Stimulated activated naive CD8-positive, alpha-beta T cell treated with anti-CD3 and anti-CD28 coated beads, Interleukin-15, Interleukin-2, amounts not matched to agents 100 U/mL and 50 U/mL, for 24 hours (primary cell): ENCODE data around the gene SERPINE3.

Experiments
- ATAC-seq: fragments of 150-1000 bp; cut with Tn5 transposase; one replicate; pipeline ENCODE4 v1.10.0; 2021
- DNase-seq: peaks from one replicate; pipeline ENCODE4 v3.0.0; 2021

SERPINE3 gene

GRCh38 chr13:51339354-51339753 lies at the start of gene SERPINE3:
TSS of gene SERPINE3 (plus strand) at chr13:51339691. CDS start at chr13:51341092, 1,401 bp downstream.
- ATAC-seq (no peak), DNase-seq (no peak)

- ATAC-seq (no peak), DNase-seq (no peak)
These were observed 48.1 kb upstream of the SERPINE3 start for GRCh38 chr13:51291341-51291740.

- ATAC-seq = no peak
- no peak for DNase-seq
These were observed 47.4 kb upstream of the SERPINE3 start for GRCh38 chr13:51292000-51292565.

- DNase-seq = no peak
These were observed 41.9 kb upstream of the SERPINE3 start for GRCh38 chr13:51297556-51297955.

GRCh38 chr13:51298812-51299211 lies 40.7 kb upstream of the SERPINE3 start:
- DNase-seq = no peak
- ATAC-seq = no peak

More at GRCh38 chr13:51297556-51297955, 41.9 kb upstream of the SERPINE3 start:
- ATAC-seq = no peak

GRCh38 chr13:51303063-51303552 lies 36.4 kb upstream of the SERPINE3 start:
- no peak for DNase-seq
- ATAC-seq = no peak

GRCh38 chr13:51303882-51304281 lies 35.6 kb upstream of the SERPINE3 start:
- no peak for DNase-seq
- ATAC-seq = no peak

GRCh38 chr13:51305271-51305967 lies 34.1 kb upstream of the SERPINE3 start:
- DNase-seq (no peak), ATAC-seq (no peak)

- DNase-seq = no peak
- no peak for ATAC-seq
These were observed 30.7 kb upstream of the SERPINE3 start for GRCh38 chr13:51308781-51309180.

GRCh38 chr13:51311231-51311630 lies 28.3 kb upstream of the SERPINE3 start:
- DNase-seq (no peak), ATAC-seq (no peak)

- no peak for DNase-seq
- no peak for ATAC-seq
These were observed 27.5 kb upstream of the SERPINE3 start for GRCh38 chr13:51311957-51312520.

GRCh38 chr13:51313619-51314018 lies 25.9 kb upstream of the SERPINE3 start:
- DNase-seq (no peak), ATAC-seq (no peak)

- ATAC-seq (no peak), DNase-seq (no peak)
These were observed 22.2 kb upstream of the SERPINE3 start for GRCh38 chr13:51317262-51317661.

- DNase-seq (no peak), ATAC-seq (no peak)
These were observed 21.5 kb upstream of the SERPINE3 start for GRCh38 chr13:51318015-51318414.

- ATAC-seq (no peak), DNase-seq (no peak)
These were observed 20.6 kb upstream of the SERPINE3 start for GRCh38 chr13:51318876-51319275.

- ATAC-seq (no peak), DNase-seq (no peak)
These were observed 17.7 kb upstream of the SERPINE3 start for GRCh38 chr13:51321836-51322235.

GRCh38 chr13:51322826-51323225 lies 16.7 kb upstream of the SERPINE3 start:
- no peak for ATAC-seq
- DNase-seq = no peak

GRCh38 chr13:51323824-51324511 lies 15.5 kb upstream of the SERPINE3 start:
- ATAC-seq (no peak), DNase-seq (no peak)

- ATAC-seq = no peak
These were observed 14.6 kb upstream of the SERPINE3 start for GRCh38 chr13:51324714-51325420.

GRCh38 chr13:51325837-51326236 lies 13.7 kb upstream of the SERPINE3 start:
- no peak for DNase-seq
- no peak for ATAC-seq

More at GRCh38 chr13:51324714-51325420, 14.6 kb upstream of the SERPINE3 start:
- no peak for DNase-seq

- ATAC-seq (no peak), DNase-seq (no peak)
These were observed 12.7 kb upstream of the SERPINE3 start for GRCh38 chr13:51326777-51327176.

- ATAC-seq = no peak
- no peak for DNase-seq
These were observed 11.5 kb upstream of the SERPINE3 start for GRCh38 chr13:51327961-51328360.
